HepG2 (cell line): Measurements from ENCODE around the gene SFTPB. TPM values are rescaled to one million over a fixed set of nuclear protein-coding genes. Genes with fewer than 3 reads are reported as not detected.

Experiments used
- ATAC-seq: fragments of 200-7000 bp; cut with Tn5 transposase; 3 replicates; pipeline ENCODE4 v1.9.1; 2020; ENCODE audit warnings: mild to moderate bottlenecking, moderate library complexity
- BruUV-seq: library from RNA; stranded (reverse); fragments of 400-500 nt; replicated peaks from 2 replicates; lab custom pipeline; 2021; lab: Mats Ljungman, UMichigan
- CTCF ChIA-PET: fragments of 300-600 bp; formaldehyde crosslinking; extraction: SDS; loops from one replicate; lab custom pipeline; 2021; ENCODE audit warnings: low total read pairs, inconsistent platforms, low intra/inter-chr PET ratio; lab: Yijun Ruan, JAX
- POLR2A ChIA-PET: fragments of 350-600 bp; sonication (Branson Sonifier 250); formaldehyde crosslinking; loops from one replicate; lab custom pipeline; 2020; ENCODE audit warnings: antibody characterized with exemption, inconsistent platforms; lab: Yijun Ruan, JAX
- DNase-seq: peaks from one replicate; pipeline ENCODE4 v3.0.0-alpha.2; 2015; ENCODE audit warnings: low spot score
- FAIRE-seq: peaks from 3 replicates; lab custom pipeline; 2011; peaks lifted over from hg19 to GRCh38; lab: Jason Lieb, UNC
- H2AFZ ChIP-seq: one replicate; pipeline ENCODE4 v1.6.1; 2011; ENCODE audit warnings: low read length, inconsistent platforms
- H3K27ac ChIP-seq: fragments of 300-600 bp; 3 replicates; pipeline ENCODE4 v1.8.0; 2011; ENCODE audit warnings: mixed run types, mild to moderate bottlenecking, mixed read lengths, low read length, inconsistent platforms; ENCODE audit not compliant: insufficient read depth; ENCODE audit errors: extremely low read length
- H3K27me3 ChIP-seq, 2 experiments: fragments of 200-600 bp in 1 of 2; 2 replicates in 1 of 2; 3 replicates in 1 of 2; pipeline versions ENCODE4 v1.6.0 to v1.8.0; 2011; ENCODE audit warnings: low read length in 2 of 2, mild to moderate bottlenecking in 2 of 2, moderate library complexity in 2 of 2, inconsistent platforms in 1 of 2; ENCODE audit not compliant: insufficient read depth in 2 of 2, control insufficient read depth in 1 of 2
- H3K36me3 ChIP-seq, 2 experiments: fragments of 200-600 bp in 1 of 2; replicated peaks in 1 of 2; 2 replicates in 1 of 2; 3 replicates in 1 of 2; pipeline versions ENCODE4 v1.5.1 to v1.8.0; 2011; ENCODE audit warnings: low read length in 2 of 2, inconsistent platforms in 1 of 2; ENCODE audit not compliant: insufficient read depth in 2 of 2, control insufficient read depth in 1 of 2
- H3K4me1 ChIP-seq: 2 replicates; pipeline ENCODE4 v1.5.1; 2012; ENCODE audit warnings: low read length, inconsistent platforms; ENCODE audit not compliant: insufficient read depth
- H3K4me2 ChIP-seq: 2 replicates; pipeline ENCODE4 v1.6.0; 2011; ENCODE audit warnings: low read depth, low read length, inconsistent platforms
- H3K4me3 ChIP-seq, 3 experiments: fragments of 200-600 bp in 1 of 3; sonication (generic), shearing (Covaris generic) in 1 of 3; replicated peaks in 1 of 3; 2 replicates each; pipeline ENCODE4 v1.5.1; 2011 to 2016; ENCODE audit warnings: low read length in 3 of 3, inconsistent platforms in 2 of 3, low read depth in 2 of 3, mild to moderate bottlenecking in 2 of 3, control low read depth in 1 of 3, mixed read lengths in 1 of 3; ENCODE audit not compliant: insufficient read depth in 1 of 3
- H3K79me2 ChIP-seq: one replicate; pipeline ENCODE4 v1.6.1; 2011; ENCODE audit warnings: low read length, inconsistent platforms; ENCODE audit not compliant: insufficient read depth
- H3K9ac ChIP-seq: 2 replicates; pipeline ENCODE4 v1.6.0; 2011; ENCODE audit warnings: mild to moderate bottlenecking, low read depth, low read length, inconsistent platforms; ENCODE audit not compliant: insufficient read depth
- H3K9me3 ChIP-seq: 2 replicates; pipeline ENCODE4 v1.5.1; 2012; ENCODE audit warnings: mild to moderate bottlenecking, low read length
- H4K20me1 ChIP-seq: 2 replicates; pipeline ENCODE4 v1.6.0; 2011; ENCODE audit warnings: inconsistent platforms, mild to moderate bottlenecking, low read length, moderate library complexity; ENCODE audit not compliant: insufficient read depth
- ETS1 ChIP-seq: sonication (generic); formaldehyde crosslinking; IDR thresholded peaks from 2 replicates; pipeline ENCODE4 v1.4.0; 2020; ENCODE audit warnings: missing genetic modification reagents
- GATAD2A ChIP-seq: IDR thresholded peaks from 2 replicates; pipeline ENCODE4 v1.6.1; 2016
- ZNF263 ChIP-seq: sonication (generic); formaldehyde crosslinking; IDR thresholded peaks from 2 replicates; pipeline ENCODE4 v1.4.0; 2020; ENCODE audit warnings: missing genetic modification reagents
- ZNF746 ChIP-seq: sonication (generic); formaldehyde crosslinking; IDR thresholded peaks from 2 replicates; pipeline ENCODE4 v1.8.0; 2022; ENCODE audit warnings: mild to moderate bottlenecking, missing genetic modification reagents
- ZNF788 ChIP-seq: sonication (generic); formaldehyde crosslinking; IDR thresholded peaks from 2 replicates; pipeline ENCODE4 v1.5.0; 2020; ENCODE audit warnings: mild to moderate bottlenecking, missing genetic modification reagents, borderline replicate concordance
- WGBS: methylation state at CpG from one replicate; pipeline ENCODE4 v1.1.6; 2017; ENCODE audit warnings: low lambda C conversion rate; 5-methylcytosine and 5-hydroxymethylcytosine counted together
- in situ Hi-C: cut with HindIII; loops from 2 replicates; pipeline ENCODE4 v1.10.0; 2017; ENCODE audit warnings: low pct_unique_long_range_greater_than_20kb; ENCODE audit not compliant: extremely low pct_ligation_motif_present
- intact Hi-C: fragments of 100-400 bp; cut with micrococcal nuclease; formaldehyde crosslinking; loops from one replicate; pipeline ENCODE4 v1.10.0; 2022; ENCODE audit not compliant: unreplicated experiment
- polyA plus RNA-seq, 8 experiments: library from polyadenylated mRNA; depleted of rRNA in 3 of 8; stranded (reverse) in 7 of 8; unstranded in 1 of 8; fragments of >200 nt; fragmentation: Illumina TruSeq in 4 of 8; extraction: Trizol in 4 of 8; gene quantifications; 2 replicates each; pipeline versions ENCODE4 v1.2.1 to v1.2.3, GENCODE V29; 2011 to 2016; ENCODE audit warnings: low read depth in 4 of 8, missing spikeins in 1 of 8, mixed read lengths in 1 of 8; ENCODE audit not compliant: insufficient read depth in 1 of 8
- total RNA-seq, 5 experiments: library from RNA; depleted of rRNA; stranded (reverse); fragments of >200 nt; fragmentation: Illumina TruSeq; extraction: Trizol; gene quantifications; 2 replicates each; pipeline ENCODE4 v1.2.3, GENCODE V29; 2016; ENCODE audit warnings: low read depth in 1 of 5

The SFTPB gene
- total and polyA plus RNA-seq, 2 of the 13 experiments (the other 11 are each of a cell fraction or from before 2014, with no cell fraction given) = not detected

DNA sequence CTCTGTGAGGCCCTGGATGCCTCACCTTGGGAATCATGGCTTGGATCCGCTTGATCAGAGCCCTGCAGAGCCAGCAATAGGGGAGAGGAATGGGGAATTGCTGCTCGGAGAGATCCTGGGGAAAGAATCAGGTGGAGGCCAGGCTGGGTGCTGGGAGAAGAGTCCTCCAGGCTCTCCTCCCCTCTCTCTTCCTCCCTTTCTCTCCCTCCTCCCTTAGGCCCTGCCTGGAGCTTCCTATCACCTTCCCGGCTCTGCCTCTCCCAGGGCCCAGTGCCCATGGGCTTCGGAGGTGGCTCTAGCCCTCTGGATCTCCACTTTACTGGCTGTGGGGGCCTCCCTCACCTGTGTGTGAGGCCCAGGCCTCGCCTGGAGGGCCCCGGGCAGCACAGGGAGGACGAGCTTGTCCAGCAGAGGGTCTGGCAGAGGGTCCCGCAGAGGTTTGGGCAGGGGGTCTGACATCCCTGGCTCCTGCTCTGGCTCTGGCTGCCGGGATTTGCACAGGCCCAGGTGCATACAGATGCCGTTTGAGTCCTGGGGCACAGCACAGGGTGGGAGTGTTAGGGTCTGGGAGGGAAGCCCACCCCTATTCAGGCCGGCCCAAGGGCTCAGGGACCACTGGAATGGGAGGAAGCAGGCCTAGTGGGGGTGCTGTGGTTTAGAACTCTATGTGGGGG, 2.6 kb downstream of the SFTPB start:
- H3K79me2 ChIP-seq = no peaks in the 10 kb centered on the region
- no peaks in the 10 kb centered on the region for H4K20me1 ChIP-seq
- no peaks in the 10 kb centered on the region for H3K36me3 ChIP-seq
- FAIRE-seq = no peak
- peaks cover 25% of the 10 kb centered on the region for H3K4me1 ChIP-seq
- no peaks in the 10 kb centered on the region for H3K9me3 ChIP-seq
- H3K27me3 ChIP-seq = peaks cover 0 to 20% of the 10 kb centered on the region in 2 experiments; a peak in 3 of 5 replicates
- ATAC-seq = peak; percentile 34
- peak overlapping the region; percentile 41 for H3K4me2 ChIP-seq
- DNase-seq = no peak
- H3K9ac ChIP-seq = no peak overlapping the region; the same call in 1 of the 2 replicates
- intact Hi-C loops = no loop called here
- H2AFZ ChIP-seq = no peak overlapping the region
- POLR2A ChIA-PET = no interaction called here
- H3K27ac ChIP-seq = no peak overlapping the region
- H3K4me3 ChIP-seq = peak overlapping the region in 1 of 3 experiments; percentile 31; a peak in 1 of 6 replicates
- in situ Hi-C loops = no loop called here
- WGBS = 20% methylated on average over 11 of the region's 11 CpGs
- BruUV-seq = no TSS peak
- CTCF ChIA-PET = no interaction called here
- TF ChIP-seq ZNF263 (peak; percentile 96), ZNF746 (CRISPR knock-in tag) (no peak), GATAD2A (CRISPR knock-in tag) (no peak), ZNF788 (CRISPR knock-in tag) (no peak), ETS1 (no peak)
